ENCODE data around the gene ZDHHC3.

- TF ChIP-seq, protein P1, sequence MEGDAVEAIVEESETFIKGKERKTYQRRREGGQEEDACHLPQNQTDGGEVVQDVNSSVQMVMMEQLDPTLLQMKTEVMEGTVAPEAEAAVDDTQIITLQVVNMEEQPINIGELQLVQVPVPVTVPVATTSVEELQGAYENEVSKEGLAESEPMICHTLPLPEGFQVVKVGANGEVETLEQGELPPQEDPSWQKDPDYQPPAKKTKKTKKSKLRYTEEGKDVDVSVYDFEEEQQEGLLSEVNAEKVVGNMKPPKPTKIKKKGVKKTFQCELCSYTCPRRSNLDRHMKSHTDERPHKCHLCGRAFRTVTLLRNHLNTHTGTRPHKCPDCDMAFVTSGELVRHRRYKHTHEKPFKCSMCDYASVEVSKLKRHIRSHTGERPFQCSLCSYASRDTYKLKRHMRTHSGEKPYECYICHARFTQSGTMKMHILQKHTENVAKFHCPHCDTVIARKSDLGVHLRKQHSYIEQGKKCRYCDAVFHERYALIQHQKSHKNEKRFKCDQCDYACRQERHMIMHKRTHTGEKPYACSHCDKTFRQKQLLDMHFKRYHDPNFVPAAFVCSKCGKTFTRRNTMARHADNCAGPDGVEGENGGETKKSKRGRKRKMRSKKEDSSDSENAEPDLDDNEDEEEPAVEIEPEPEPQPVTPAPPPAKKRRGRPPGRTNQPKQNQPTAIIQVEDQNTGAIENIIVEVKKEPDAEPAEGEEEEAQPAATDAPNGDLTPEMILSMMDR (IDR thresholded peaks at IDR 0.05; ENCODE audit: low read length), result no peak
- TF ChIP-seq EZH2phosphoT487 (IDR thresholded peaks at IDR 0.05; ENCODE audit: low read length), result no peak
Observed at GRCh38 chr3:44896440-44896839, 79.5 kb downstream of the ZDHHC3 start.
